Measurements from ENCODE around the gene PROX1. TPM values are rescaled to one million over a fixed set of nuclear protein-coding genes. Genes with fewer than 3 reads are reported as not detected.

The PROX1 gene
- total RNA-seq, 1 experiment from 2014 or later = 0.40 TPM

- TF ChIP-seq CTCF (IDR thresholded peaks at IDR 0.05; ENCODE audit: unreplicated experiment) = no peak
- CTCF ChIA-PET = interaction anchor here (0.7 kb wide), 1 partner anchor 1148 kb away, joined by 3 read pairs; no protein-coding TSS in a partner anchor
- no peak for DNase-seq
- Mint-ChIP-seq H3K9me3 (ENCODE audit: low read depth, unreplicated experiment) (peaks cover 6% of the 10 kb centered on the region), H3K36me3 (ENCODE audit: insufficient read depth, unreplicated experiment) (no peaks in the 10 kb centered on the region), H3K27me3 (ENCODE audit: unreplicated experiment) (peaks cover 13% of the 10 kb centered on the region), H3K4me1 (ENCODE audit: low read depth, unreplicated experiment) (peaks cover 9% of the 10 kb centered on the region), H3K27ac (ENCODE audit: unreplicated experiment) (no peak overlapping the region), H3K4me3 (ENCODE audit: low read depth, unreplicated experiment) (no peak overlapping the region)
- intact Hi-C loops (cut with micrococcal nuclease; ENCODE audit: unreplicated experiment) = no loop called here
- BruUV-seq (replicated peaks) = no TSS peak
Measured at GRCh38 chr1:214050513-214051401, 63.0 kb downstream of the PROX1 start.

- peaks cover 9% of the 10 kb centered on the region for H3K4me1 Mint-ChIP-seq (ENCODE audit: low read depth, unreplicated experiment)
- no peak overlapping the region for H3K27ac Mint-ChIP-seq (ENCODE audit: unreplicated experiment)
- no peak overlapping the region for H3K4me3 Mint-ChIP-seq (ENCODE audit: low read depth, unreplicated experiment)
- H3K9me3 Mint-ChIP-seq (ENCODE audit: low read depth, unreplicated experiment) = peaks cover 6% of the 10 kb centered on the region
- peaks cover 16% of the 10 kb centered on the region for H3K27me3 Mint-ChIP-seq (ENCODE audit: unreplicated experiment)
- no peak for TF ChIP-seq CTCF (IDR thresholded peaks at IDR 0.05; ENCODE audit: unreplicated experiment)
- no peak for DNase-seq
- no TSS peak for BruUV-seq (replicated peaks)
- CTCF ChIA-PET = no interaction called here
- H3K36me3 Mint-ChIP-seq (ENCODE audit: insufficient read depth, unreplicated experiment) = no peaks in the 10 kb centered on the region
- intact Hi-C loops (cut with micrococcal nuclease; ENCODE audit: unreplicated experiment) = no loop called here
Measured at GRCh38 chr1:214051786-214052185, 64.0 kb downstream of the PROX1 start.

- Mint-ChIP-seq H3K27ac (ENCODE audit: unreplicated experiment) (no peak overlapping the region), H3K36me3 (ENCODE audit: insufficient read depth, unreplicated experiment) (no peaks in the 10 kb centered on the region), H3K27me3 (ENCODE audit: unreplicated experiment) (peaks cover 62% of the 10 kb centered on the region), H3K4me3 (ENCODE audit: low read depth, unreplicated experiment) (no peak overlapping the region), H3K9me3 (ENCODE audit: low read depth, unreplicated experiment) (no peaks in the 10 kb centered on the region), H3K4me1 (ENCODE audit: low read depth, unreplicated experiment) (no peaks in the 10 kb centered on the region)
- no peak for TF ChIP-seq CTCF (IDR thresholded peaks at IDR 0.05; ENCODE audit: unreplicated experiment)
- intact Hi-C loops (cut with micrococcal nuclease; ENCODE audit: unreplicated experiment) = no loop called here
- CTCF ChIA-PET = no interaction called here
- no peak for DNase-seq
- BruUV-seq (replicated peaks) = no TSS peak
Measured at GRCh38 chr1:214058076-214058475, 70.3 kb downstream of the PROX1 start.

- no peaks in the 10 kb centered on the region for H3K4me1 Mint-ChIP-seq (ENCODE audit: low read depth, unreplicated experiment)
- no peak overlapping the region for H3K27ac Mint-ChIP-seq (ENCODE audit: unreplicated experiment)
- CTCF ChIA-PET = interaction anchor here (0.5 kb wide), 1 partner anchor 559 kb away, joined by 3 read pairs; no protein-coding TSS in a partner anchor
- no peaks in the 10 kb centered on the region for H3K36me3 Mint-ChIP-seq (ENCODE audit: insufficient read depth, unreplicated experiment)
- no peak for DNase-seq
- intact Hi-C loops (cut with micrococcal nuclease; ENCODE audit: unreplicated experiment) = no loop called here
- no peak for TF ChIP-seq CTCF (IDR thresholded peaks at IDR 0.05; ENCODE audit: unreplicated experiment)
- H3K27me3 Mint-ChIP-seq (ENCODE audit: unreplicated experiment) = peaks cover 87% of the 10 kb centered on the region
- H3K4me3 Mint-ChIP-seq (ENCODE audit: low read depth, unreplicated experiment) = no peak overlapping the region
- no TSS peak for BruUV-seq (replicated peaks)
- H3K9me3 Mint-ChIP-seq (ENCODE audit: low read depth, unreplicated experiment) = no peaks in the 10 kb centered on the region
Measured at GRCh38 chr1:214066190-214066589, 78.4 kb downstream of the PROX1 start.
